ENCODE results near the gene RIMS4.

The RIMS4 gene

DNA sequence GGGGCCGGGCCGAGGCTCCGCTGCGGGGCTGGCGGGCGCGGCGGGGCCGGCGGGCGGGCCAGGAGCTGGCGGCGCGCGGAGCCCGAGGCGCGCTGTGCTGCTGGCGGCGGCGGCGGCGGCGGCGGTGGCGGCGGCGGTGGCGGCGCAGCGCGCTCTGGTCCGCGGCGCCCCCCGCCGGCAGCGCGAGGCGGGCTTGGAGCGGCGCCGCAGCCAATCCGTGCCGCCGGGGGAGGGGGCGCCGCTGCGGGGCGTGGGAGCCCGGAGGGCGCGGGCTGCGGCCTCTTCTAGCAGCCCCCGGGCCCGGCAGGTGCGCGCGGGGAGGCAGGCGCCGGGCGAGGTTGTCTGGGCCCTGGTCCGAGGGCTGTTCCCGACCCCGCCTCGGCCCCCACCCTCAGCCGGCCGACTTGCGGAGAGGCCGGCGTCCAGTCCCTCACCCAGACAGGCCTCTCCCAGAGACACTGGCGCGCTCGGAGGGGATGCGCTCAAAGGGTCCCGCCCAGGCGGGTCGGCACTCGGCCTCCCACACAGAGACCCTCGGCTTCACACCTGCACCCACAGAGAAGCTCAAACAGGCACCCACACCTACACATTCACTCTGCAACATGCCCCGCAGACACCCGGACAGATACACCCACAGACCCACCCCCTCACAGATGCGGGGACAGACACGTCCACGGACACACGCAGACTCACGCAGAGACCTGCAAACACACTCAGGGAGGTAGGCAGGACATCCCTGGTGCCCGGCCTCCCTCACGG is at the start of gene RIMS4:
Gene RIMS4, minus strand, starts transcription at position 156 of the 759 bp plus-strand sequence. CDS start 275 bp downstream, outside the sequence.
- no peak for FAIRE-seq
- DNase-seq (ENCODE audit: insufficient read length, low spot score) = no peak

- FAIRE-seq = no peak
- DNase-seq (ENCODE audit: insufficient read length, low spot score) = no peak
Observed at GRCh38 chr20:44858606-44859360, 48.4 kb upstream of the RIMS4 start.

- no peak for DNase-seq (ENCODE audit: insufficient read length, low spot score)
- no peak for FAIRE-seq
Observed at GRCh38 chr20:44856856-44857448, 46.6 kb upstream of the RIMS4 start.

- DNase-seq (ENCODE audit: insufficient read length, low spot score) (no peak), FAIRE-seq (no peak)
Observed at GRCh38 chr20:44856442-44856841, 46.1 kb upstream of the RIMS4 start.

- FAIRE-seq = no peak
- no peak for DNase-seq (ENCODE audit: insufficient read length, low spot score)
Observed at GRCh38 chr20:44851545-44851944, 41.2 kb upstream of the RIMS4 start.

GRCh38 chr20:44850837-44851236 is 40.5 kb upstream of the RIMS4 start:
- DNase-seq (ENCODE audit: insufficient read length, low spot score) (no peak), FAIRE-seq (no peak)

- FAIRE-seq (no peak), DNase-seq (ENCODE audit: insufficient read length, low spot score) (no peak)
Observed at GRCh38 chr20:44850272-44850671, 39.9 kb upstream of the RIMS4 start.

DNA sequence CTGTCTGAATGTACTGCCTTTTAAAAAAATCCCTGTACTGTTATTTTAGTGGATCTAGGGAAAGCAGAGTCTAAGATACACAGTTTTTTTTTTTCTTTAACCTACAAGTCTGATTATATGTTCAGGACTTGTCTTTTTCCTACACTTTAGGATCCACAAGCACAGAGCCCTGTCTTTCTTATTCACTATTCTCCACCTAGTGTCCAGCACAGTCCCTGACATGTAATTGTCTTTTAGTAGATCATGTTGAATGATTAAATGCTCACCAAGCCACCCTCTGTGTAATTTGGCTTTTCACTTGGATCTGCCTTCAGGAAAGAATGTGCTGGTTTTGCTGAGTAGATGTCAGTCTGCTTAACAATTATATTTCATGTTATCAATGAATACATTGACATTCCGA is 39.4 kb upstream of the RIMS4 start:
- FAIRE-seq (no peak), DNase-seq (ENCODE audit: insufficient read length, low spot score) (no peak)

GRCh38 chr20:44848254-44849015 is 38.1 kb upstream of the RIMS4 start:
- FAIRE-seq = no peak
- no peak for DNase-seq (ENCODE audit: insufficient read length, low spot score)

GRCh38 chr20:44843876-44844275 is 33.5 kb upstream of the RIMS4 start:
- FAIRE-seq = no peak

DNA sequence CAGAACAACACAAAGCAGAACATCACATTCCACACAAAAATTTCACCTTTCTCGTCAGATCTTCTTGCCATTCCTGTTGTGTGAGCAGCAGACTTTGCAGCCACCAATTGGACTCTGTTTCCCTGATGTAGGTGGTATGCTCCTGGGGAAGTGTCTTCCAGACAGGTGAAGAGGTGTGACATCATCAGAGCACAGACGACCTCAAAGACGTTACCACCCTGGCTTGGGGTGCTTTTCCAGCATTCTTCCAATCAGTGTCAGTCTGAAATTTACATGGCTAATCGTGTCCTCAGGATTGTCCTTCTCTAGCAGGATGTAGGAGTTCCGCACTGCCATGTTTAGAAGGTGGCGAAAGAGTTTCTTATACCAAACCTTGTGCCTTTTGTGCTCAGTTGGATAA is 31.6 kb upstream of the RIMS4 start:
- FAIRE-seq = no peak
- no peak for DNase-seq (ENCODE audit: insufficient read length, low spot score)

More at GRCh38 chr20:44843876-44844275, 33.5 kb upstream of the RIMS4 start:
- DNase-seq (ENCODE audit: insufficient read length, low spot score) = no peak

DNA sequence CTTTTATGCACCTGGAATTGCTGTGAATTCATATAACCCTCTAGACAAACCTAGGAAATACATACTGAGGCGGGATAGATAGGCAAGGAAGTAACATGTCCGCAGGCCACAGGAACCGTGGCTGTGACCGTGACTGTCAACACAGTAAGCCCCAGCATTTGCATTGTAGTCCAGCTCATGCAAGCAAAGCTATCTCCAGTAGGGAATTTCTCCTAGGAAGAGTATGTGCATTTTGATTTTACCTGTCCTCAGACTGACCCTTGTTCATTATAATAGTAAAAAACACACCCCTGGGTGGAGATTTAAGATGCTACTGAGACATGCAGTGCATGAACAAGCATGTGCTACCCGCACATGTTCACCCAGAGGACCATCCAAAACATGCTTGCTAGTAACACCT is 30.5 kb upstream of the RIMS4 start:
- no peak for DNase-seq (ENCODE audit: insufficient read length, low spot score)
- FAIRE-seq = no peak

GRCh38 chr20:44839481-44839880 is 29.1 kb upstream of the RIMS4 start:
- FAIRE-seq = no peak
- no peak for DNase-seq (ENCODE audit: insufficient read length, low spot score)

DNA sequence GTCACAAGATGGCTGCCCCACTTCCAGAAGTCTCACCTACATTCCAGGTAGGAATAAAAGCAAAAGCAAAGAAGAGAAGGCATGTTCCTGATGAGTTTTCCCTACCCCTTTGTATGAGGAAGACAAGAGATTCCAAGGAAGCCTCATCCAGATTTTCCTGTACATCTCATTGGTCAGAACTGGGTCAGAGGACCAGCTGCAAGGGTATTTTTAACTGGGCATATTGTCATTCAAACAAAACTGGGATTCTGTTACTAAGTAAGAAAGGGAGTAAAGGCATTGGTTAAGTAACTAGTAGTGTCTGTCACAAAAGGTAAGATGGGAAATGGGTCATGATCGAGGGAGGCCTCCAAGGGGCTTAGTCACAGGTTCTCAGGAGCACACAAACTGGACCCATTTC is 28.2 kb upstream of the RIMS4 start:
- no peak for DNase-seq (ENCODE audit: insufficient read length, low spot score)
- FAIRE-seq = no peak

GRCh38 chr20:44837946-44838345 is 27.6 kb upstream of the RIMS4 start:
- FAIRE-seq (no peak), DNase-seq (ENCODE audit: insufficient read length, low spot score) (no peak)

- FAIRE-seq (no peak), DNase-seq (ENCODE audit: insufficient read length, low spot score) (no peak)
Observed at GRCh38 chr20:44836601-44837120, 26.3 kb upstream of the RIMS4 start.

- FAIRE-seq = no peak
- DNase-seq (ENCODE audit: insufficient read length, low spot score) = no peak
Observed at GRCh38 chr20:44835661-44836221, 25.4 kb upstream of the RIMS4 start.

- no peak for FAIRE-seq
- DNase-seq (ENCODE audit: insufficient read length, low spot score) = no peak
Observed at GRCh38 chr20:44835116-44835515, 24.8 kb upstream of the RIMS4 start.

GRCh38 chr20:44834693-44835092 is 24.3 kb upstream of the RIMS4 start:
- DNase-seq (ENCODE audit: insufficient read length, low spot score) (no peak), FAIRE-seq (no peak)

GRCh38 chr20:44833437-44833836 is 23.1 kb upstream of the RIMS4 start:
- DNase-seq (ENCODE audit: insufficient read length, low spot score) (no peak), FAIRE-seq (no peak)

All from GM19239 (cell line).